OCI-LY7 (cell line): ENCODE results near the gene CD247.

Source experiments
- CTCF ChIP-seq: fragments of 200-600 bp; sonication (generic); conservative IDR thresholded peaks from 2 replicates; pipeline ENCODE4 v1.5.1; 2014; ENCODE audit warnings: mild to moderate bottlenecking, antibody characterized with exemption, low read length, moderate library complexity, mixed read lengths
- EZH2phosphoT487 ChIP-seq: fragments of 200-600 bp; sonication (generic); IDR thresholded peaks from 2 replicates; pipeline ENCODE4 v1.6.1; 2018; ENCODE audit warnings: low read depth, borderline replicate concordance, mild to moderate bottlenecking, mixed run types, antibody characterized with exemption, low read length, moderate library complexity, mixed read lengths

GRCh38 chr1:167488786-167489185, 29.5 kb downstream of the CD247 start:
- no peak for TF ChIP-seq CTCF
- no peak for TF ChIP-seq EZH2phosphoT487
